Neural progenitor cell (in vitro differentiated cells): ENCODE results near the gene CDC5L.

Experiments used
- EZH2phosphoT487 ChIP-seq: fragments of 200-600 bp; sonication (generic); IDR thresholded peaks from 2 replicates; pipeline ENCODE4 v1.6.1; 2017; ENCODE audit warnings: antibody characterized with exemption
- TF ChIP-seq, protein P1 (sequence below): fragments of 200-600 bp; sonication (generic); IDR thresholded peaks from 2 replicates; pipeline ENCODE4 v1.5.1; 2017; ENCODE audit warnings: antibody characterized with exemption, mild to moderate bottlenecking

GRCh38 chr6:44386929-44387345 is 569 bp upstream of the CDC5L start:
- TF ChIP-seq, protein P1, sequence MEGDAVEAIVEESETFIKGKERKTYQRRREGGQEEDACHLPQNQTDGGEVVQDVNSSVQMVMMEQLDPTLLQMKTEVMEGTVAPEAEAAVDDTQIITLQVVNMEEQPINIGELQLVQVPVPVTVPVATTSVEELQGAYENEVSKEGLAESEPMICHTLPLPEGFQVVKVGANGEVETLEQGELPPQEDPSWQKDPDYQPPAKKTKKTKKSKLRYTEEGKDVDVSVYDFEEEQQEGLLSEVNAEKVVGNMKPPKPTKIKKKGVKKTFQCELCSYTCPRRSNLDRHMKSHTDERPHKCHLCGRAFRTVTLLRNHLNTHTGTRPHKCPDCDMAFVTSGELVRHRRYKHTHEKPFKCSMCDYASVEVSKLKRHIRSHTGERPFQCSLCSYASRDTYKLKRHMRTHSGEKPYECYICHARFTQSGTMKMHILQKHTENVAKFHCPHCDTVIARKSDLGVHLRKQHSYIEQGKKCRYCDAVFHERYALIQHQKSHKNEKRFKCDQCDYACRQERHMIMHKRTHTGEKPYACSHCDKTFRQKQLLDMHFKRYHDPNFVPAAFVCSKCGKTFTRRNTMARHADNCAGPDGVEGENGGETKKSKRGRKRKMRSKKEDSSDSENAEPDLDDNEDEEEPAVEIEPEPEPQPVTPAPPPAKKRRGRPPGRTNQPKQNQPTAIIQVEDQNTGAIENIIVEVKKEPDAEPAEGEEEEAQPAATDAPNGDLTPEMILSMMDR: no peak
- no peak for TF ChIP-seq EZH2phosphoT487
